ENCODE results near the gene C17orf113. TPM values are rescaled to one million over a fixed set of nuclear protein-coding genes. Genes with fewer than 3 reads are reported as not detected.

The C17orf113 gene
- total RNA-seq, 4 donors from 2014 or later, result 0.35 to 0.57 (median 0.48) TPM; not detected in 1

GRCh38 chr17:42052346-42052877 is 2.0 kb upstream of the C17orf113 start:
- intact Hi-C loops (cut with DNase I), result no loop called here
- no peak for TF ChIP-seq CTCF (IDR thresholded peaks at IDR 0.05)
- no peak for TF ChIP-seq POLR2A (IDR thresholded peaks at IDR 0.05)
- Histone ChIP-seq H3K27me3 (peaks cover 0 to 49% (median 0%) of the 10 kb centered on the region in 4 donors), H3K4me1 (peaks cover 5 to 20% (median 12%) of the 10 kb centered on the region in 3 donors), H3K27ac (no peak overlapping the region), H3K4me3 (no peak overlapping the region), H3K36me3 (no peaks in the 10 kb centered on the region), H3K9me3 (no peaks in the 10 kb centered on the region)
- WGBS, 2 donors, result 65 to 77% methylated on average over 6 of the region's 6 CpGs
- DNase-seq, result no peak

GRCh38 chr17:42051645-42052044 is 1.2 kb upstream of the C17orf113 start:
- Histone ChIP-seq H3K4me1 (peaks cover 5 to 20% (median 12%) of the 10 kb centered on the region in 3 donors), H3K27me3 (peaks cover 0 to 49% (median 0%) of the 10 kb centered on the region in 4 donors), H3K27ac (no peak overlapping the region), H3K36me3 (no peaks in the 10 kb centered on the region), H3K9me3 (no peaks in the 10 kb centered on the region), H3K4me3 (no peak overlapping the region)
- 80 to 90% methylated on average over 1 to 6 of the region's 7 CpGs for WGBS, 2 donors
- intact Hi-C loops (cut with DNase I), result no loop called here
- no peak for DNase-seq
- no peak for TF ChIP-seq CTCF (IDR thresholded peaks at IDR 0.05)
- TF ChIP-seq POLR2A (IDR thresholded peaks at IDR 0.05), result no peak

- 66% methylated on average over 8 of the region's 8 CpGs; no CpG with 5 or more reads in 1 of the 2 donors for WGBS, 2 donors
- DNase-seq, result no peak
- H3K9me3 ChIP-seq, result no peaks in the 10 kb centered on the region
- H3K4me3 ChIP-seq, result peak overlapping the region; percentile 45 to 74 (median 57)
- intact Hi-C loops (cut with DNase I), result no loop called here
- no peak overlapping the region for H3K27ac ChIP-seq
- H3K4me1 ChIP-seq, result peaks cover 5 to 20% (median 12%) of the 10 kb centered on the region in 3 donors
- H3K27me3 ChIP-seq, result peaks cover 0 to 45% (median 0%) of the 10 kb centered on the region in 4 donors
- H3K36me3 ChIP-seq, result no peaks in the 10 kb centered on the region
- TF ChIP-seq CTCF (IDR thresholded peaks at IDR 0.05) (no peak), POLR2A (IDR thresholded peaks at IDR 0.05) (no peak)
Measured at GRCh38 chr17:42051013-42051400, 606 bp upstream of the C17orf113 start.

- Histone ChIP-seq H3K27ac (peak overlapping the region in 2 of 4 donors; percentile 34 to 46), H3K9me3 (no peaks in the 10 kb centered on the region), H3K4me3 (peak overlapping the region; percentile 45 to 74 (median 57)), H3K4me1 (peaks cover 5 to 20% (median 12%) of the 10 kb centered on the region in 3 donors), H3K27me3 (peaks cover 0 to 34% (median 0%) of the 10 kb centered on the region in 4 donors), H3K36me3 (no peaks in the 10 kb centered on the region)
- WGBS, 2 donors, result 0 to 17% methylated on average over 1 to 3 of the region's 7 CpGs
- intact Hi-C loops (cut with DNase I), result no loop called here
- no peak for DNase-seq
- no peak for TF ChIP-seq CTCF (IDR thresholded peaks at IDR 0.05)
- no peak for TF ChIP-seq POLR2A (IDR thresholded peaks at IDR 0.05)
Measured at GRCh38 chr17:42049834-42050392, 488 bp downstream of the C17orf113 start.

GRCh38 chr17:42047343-42047742 is 3.1 kb downstream of the C17orf113 start:
- intact Hi-C loops (cut with DNase I), result no loop called here
- Histone ChIP-seq H3K9me3 (no peaks in the 10 kb centered on the region), H3K36me3 (no peaks in the 10 kb centered on the region), H3K4me1 (peaks cover 5 to 20% (median 12%) of the 10 kb centered on the region in 3 donors), H3K27me3 (peaks cover 0 to 9% (median 0%) of the 10 kb centered on the region in 4 donors), H3K27ac (no peak overlapping the region), H3K4me3 (no peak overlapping the region)
- TF ChIP-seq POLR2A (IDR thresholded peaks at IDR 0.05), result no peak
- no peak for TF ChIP-seq CTCF (IDR thresholded peaks at IDR 0.05)
- 86 to 87% methylated on average over 10 to 12 of the region's 12 CpGs for WGBS, 2 donors
- DNase-seq, result no peak

Measured in esophagus squamous epithelium (tissue), 5 donors.